Osteoblast (primary cell): ENCODE data around the gene OTOG. TPM values are rescaled to one million over a fixed set of nuclear protein-coding genes. Genes with fewer than 3 reads are reported as not detected.

Source experiments
- DNase-seq: peaks from one replicate; pipeline ENCODE4 v3.0.0; 2011; ENCODE audit warnings: low spot score, mixed read lengths; ENCODE audit not compliant: insufficient read length; ENCODE audit errors: missing footprints
- H2AFZ ChIP-seq: 2 replicates; pipeline ENCODE4 v1.6.0; 2011; ENCODE audit warnings: mild to moderate bottlenecking, low read length
- H3K27ac ChIP-seq: 2 replicates; pipeline ENCODE4 v1.5.1; 2011; ENCODE audit warnings: mild to moderate bottlenecking, low read depth, low read length, moderate library complexity
- H3K27me3 ChIP-seq: 2 replicates; pipeline ENCODE4 v1.6.0; 2012; ENCODE audit warnings: mild to moderate bottlenecking, control low read depth, inconsistent platforms, low read length, moderate library complexity; ENCODE audit not compliant: insufficient read depth
- H3K36me3 ChIP-seq: 2 replicates; pipeline ENCODE4 v1.5.1; 2011; ENCODE audit warnings: mild to moderate bottlenecking, low read length, control low read depth, moderate library complexity; ENCODE audit not compliant: insufficient read depth
- H3K4me1 ChIP-seq: 2 replicates; pipeline ENCODE4 v1.5.1; 2011; ENCODE audit warnings: mild to moderate bottlenecking, low read length, control low read depth, moderate library complexity; ENCODE audit not compliant: insufficient read depth
- H3K4me2 ChIP-seq: 2 replicates; pipeline ENCODE4 v1.6.0; 2011; ENCODE audit warnings: mild to moderate bottlenecking, low read length; ENCODE audit not compliant: insufficient read depth
- H3K4me3 ChIP-seq: fragments of 200-600 bp; sonication (generic); 3 replicates; pipeline ENCODE4 v1.5.1; 2012; ENCODE audit warnings: mild to moderate bottlenecking, low read length, inconsistent platforms; ENCODE audit not compliant: insufficient read depth
- H3K79me2 ChIP-seq: 2 replicates; pipeline ENCODE4 v1.6.0; 2012; ENCODE audit warnings: mild to moderate bottlenecking, low read length, control low read depth, inconsistent platforms; ENCODE audit not compliant: insufficient read depth
- H3K9me3 ChIP-seq: 2 replicates; pipeline ENCODE4 v1.5.1; 2011; ENCODE audit warnings: low read depth, low read length, control low read depth
- H4K20me1 ChIP-seq: 2 replicates; pipeline ENCODE4 v1.6.0; 2012; ENCODE audit warnings: mild to moderate bottlenecking, low read length, control low read depth; ENCODE audit not compliant: insufficient read depth
- total RNA-seq: library from RNA; depleted of rRNA; stranded (reverse); fragments of >200 nt; gene quantifications from 2 replicates; pipeline ENCODE4 v1.2.3, GENCODE V29; 2012
- TF ChIP-seq, protein P1 (sequence below): IDR thresholded peaks from 2 replicates; pipeline ENCODE4 v1.5.1; 2011; ENCODE audit warnings: mild to moderate bottlenecking, low read depth, low read length, moderate library complexity; ENCODE audit errors: extremely low read depth

OTOG gene
- total RNA-seq, 1 donor: not detected

DNA sequence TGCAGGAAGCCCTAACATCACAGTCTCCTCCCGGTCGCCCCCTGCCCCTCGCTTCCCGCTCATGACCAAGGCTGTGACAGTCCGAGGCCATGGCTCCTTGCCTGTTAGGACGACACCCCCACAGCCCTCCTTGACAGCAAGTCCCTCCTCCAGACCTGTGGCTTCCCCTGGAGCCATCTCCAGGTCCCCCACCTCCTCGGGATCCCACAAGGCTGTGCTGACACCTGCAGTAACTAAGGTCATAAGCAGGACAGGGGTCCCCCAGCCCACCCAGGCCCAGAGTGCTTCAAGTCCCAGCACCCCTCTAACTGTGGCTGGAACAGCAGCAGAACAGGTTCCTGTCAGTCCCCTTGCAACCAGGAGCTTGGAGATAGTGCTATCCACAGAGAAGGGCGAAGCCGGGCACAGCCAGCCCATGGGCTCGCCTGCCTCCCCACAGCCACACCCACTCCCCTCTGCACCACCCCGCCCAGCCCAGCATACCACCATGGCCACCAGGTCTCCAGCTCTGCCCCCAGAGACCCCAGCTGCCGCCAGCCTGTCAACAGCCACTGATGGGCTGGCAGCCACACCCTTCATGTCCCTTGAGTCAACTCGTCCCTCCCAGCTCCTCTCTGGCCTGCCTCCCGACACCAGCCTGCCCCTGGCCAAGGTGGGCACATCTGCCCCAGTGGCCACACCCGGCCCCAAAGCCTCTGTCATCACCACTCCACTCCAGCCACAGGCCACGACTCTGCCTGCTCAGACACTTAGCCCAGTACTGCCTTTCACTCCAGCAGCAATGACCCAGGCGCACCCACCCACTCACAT, 63.2 kb downstream of the OTOG start:
- TF ChIP-seq, protein P1, sequence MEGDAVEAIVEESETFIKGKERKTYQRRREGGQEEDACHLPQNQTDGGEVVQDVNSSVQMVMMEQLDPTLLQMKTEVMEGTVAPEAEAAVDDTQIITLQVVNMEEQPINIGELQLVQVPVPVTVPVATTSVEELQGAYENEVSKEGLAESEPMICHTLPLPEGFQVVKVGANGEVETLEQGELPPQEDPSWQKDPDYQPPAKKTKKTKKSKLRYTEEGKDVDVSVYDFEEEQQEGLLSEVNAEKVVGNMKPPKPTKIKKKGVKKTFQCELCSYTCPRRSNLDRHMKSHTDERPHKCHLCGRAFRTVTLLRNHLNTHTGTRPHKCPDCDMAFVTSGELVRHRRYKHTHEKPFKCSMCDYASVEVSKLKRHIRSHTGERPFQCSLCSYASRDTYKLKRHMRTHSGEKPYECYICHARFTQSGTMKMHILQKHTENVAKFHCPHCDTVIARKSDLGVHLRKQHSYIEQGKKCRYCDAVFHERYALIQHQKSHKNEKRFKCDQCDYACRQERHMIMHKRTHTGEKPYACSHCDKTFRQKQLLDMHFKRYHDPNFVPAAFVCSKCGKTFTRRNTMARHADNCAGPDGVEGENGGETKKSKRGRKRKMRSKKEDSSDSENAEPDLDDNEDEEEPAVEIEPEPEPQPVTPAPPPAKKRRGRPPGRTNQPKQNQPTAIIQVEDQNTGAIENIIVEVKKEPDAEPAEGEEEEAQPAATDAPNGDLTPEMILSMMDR: no peak
- H2AFZ ChIP-seq: no peak overlapping the region
- no peak overlapping the region for H3K4me2 ChIP-seq
- peaks cover 9% of the 10 kb centered on the region for H3K27me3 ChIP-seq
- no peaks in the 10 kb centered on the region for H3K79me2 ChIP-seq
- no peaks in the 10 kb centered on the region for H3K9me3 ChIP-seq
- H4K20me1 ChIP-seq: no peaks in the 10 kb centered on the region
- no peaks in the 10 kb centered on the region for H3K4me1 ChIP-seq
- no peak overlapping the region for H3K27ac ChIP-seq
- DNase-seq: peak; percentile 73
- H3K36me3 ChIP-seq: no peaks in the 10 kb centered on the region
- H3K4me3 ChIP-seq: no peak overlapping the region

DNA sequence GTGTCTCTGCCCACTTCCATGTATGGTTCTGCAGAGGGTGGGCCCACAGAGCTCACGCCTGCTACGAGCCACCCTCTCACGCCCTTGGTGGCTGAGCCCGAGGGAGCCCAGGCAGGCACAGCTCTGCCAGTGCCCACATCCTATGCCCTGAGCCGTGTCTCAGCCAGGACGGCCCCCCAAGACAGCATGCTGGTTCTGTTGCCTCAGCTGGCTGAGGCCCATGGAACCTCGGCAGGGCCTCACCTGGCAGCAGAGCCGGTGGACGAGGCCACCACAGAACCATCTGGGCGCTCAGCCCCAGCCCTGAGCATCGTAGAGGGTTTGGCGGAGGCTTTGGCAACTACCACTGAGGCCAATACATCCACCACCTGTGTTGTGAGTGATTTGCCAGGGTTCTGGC, 64.0 kb downstream of the OTOG start:
- Histone ChIP-seq H3K36me3 (no peaks in the 10 kb centered on the region), H3K27ac (no peak overlapping the region), H3K4me1 (no peaks in the 10 kb centered on the region), H3K79me2 (no peaks in the 10 kb centered on the region), H3K27me3 (peaks cover 9% of the 10 kb centered on the region), H2AFZ (no peak overlapping the region), H3K4me3 (no peak overlapping the region), H3K4me2 (no peak overlapping the region), H3K9me3 (no peaks in the 10 kb centered on the region), H4K20me1 (no peaks in the 10 kb centered on the region)
- TF ChIP-seq, protein P1: no peak
- peak; percentile 69 for DNase-seq

DNA sequence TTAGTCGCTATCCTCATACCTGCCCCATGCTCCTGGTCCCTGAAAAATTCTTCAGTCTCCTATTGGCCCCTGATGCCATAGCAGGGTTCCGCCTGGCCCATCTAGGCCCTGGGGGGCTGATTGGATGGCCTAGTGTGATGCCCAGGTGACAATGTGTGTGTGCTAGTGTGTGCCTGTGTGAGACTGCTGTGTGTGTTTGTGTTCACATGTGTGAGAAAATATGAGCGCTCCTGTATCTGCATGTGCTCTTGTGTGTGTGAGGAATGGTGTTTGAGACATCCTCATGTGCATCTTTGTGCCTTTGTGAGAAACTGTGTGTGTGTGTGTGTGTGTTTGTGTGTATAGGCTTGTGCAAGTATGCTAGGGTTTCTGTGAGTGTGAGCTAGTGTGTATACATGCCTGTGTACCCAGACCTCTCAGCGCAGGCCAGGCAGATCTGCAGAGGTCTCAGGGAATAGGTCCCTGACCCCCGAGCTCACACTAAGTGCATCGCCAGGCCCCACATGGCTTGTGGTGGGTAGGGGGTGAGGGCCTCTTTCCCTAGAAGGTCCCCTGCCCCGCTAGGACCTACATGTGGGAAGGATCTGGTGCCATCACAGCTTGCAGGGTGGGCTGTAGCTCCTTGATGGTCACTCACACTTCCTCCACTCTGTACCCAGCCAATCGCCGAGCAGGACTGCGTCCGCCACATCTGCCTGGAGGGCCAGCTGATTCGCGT, 64.6 kb downstream of the OTOG start:
- no peak overlapping the region for H2AFZ ChIP-seq
- DNase-seq: peak; percentile 39
- TF ChIP-seq, protein P1: no peak

More for the DNA sequence above, 64.6 kb downstream of the OTOG start:
- H3K4me2 ChIP-seq: no peak overlapping the region
- H3K9me3 ChIP-seq: no peaks in the 10 kb centered on the region
- no peak overlapping the region for H3K27ac ChIP-seq
- H3K27me3 ChIP-seq: peaks cover 9% of the 10 kb centered on the region
- H3K4me3 ChIP-seq: no peak overlapping the region
- H3K36me3 ChIP-seq: no peaks in the 10 kb centered on the region
- no peaks in the 10 kb centered on the region for H3K79me2 ChIP-seq
- H3K4me1 ChIP-seq: no peaks in the 10 kb centered on the region
- H4K20me1 ChIP-seq: no peaks in the 10 kb centered on the region
